Activated T-cell treated with anti-CD3 and anti-CD28 coated beads, Interleukin-2, amount 50 U/mL, for 4 hours (primary cell): ENCODE results near the gene CBR3. TPM values are rescaled to one million over a fixed set of nuclear protein-coding genes. Genes with fewer than 3 reads are reported as not detected.

Experiments used
- ATAC-seq, 2 donors: fragments of 200-7000 bp; cut with Tn5 transposase; one replicate each; pipeline ENCODE4 v1.10.0; 2021
- DNase-seq: peaks from one replicate; pipeline ENCODE4 v3.0.0-alpha.2; 2020
- H3K27me3 Mint-ChIP-seq: one replicate; pipeline ENCODE4 v1.8.0; 2021; ENCODE audit warnings: low read depth, mixed read lengths
- H3K36me3 Mint-ChIP-seq: one replicate; pipeline ENCODE4 v1.8.0; 2022; ENCODE audit warnings: mixed read lengths; ENCODE audit not compliant: insufficient read depth
- H3K4me1 Mint-ChIP-seq: one replicate; pipeline ENCODE4 v1.8.0; 2021; ENCODE audit warnings: low read depth, mixed read lengths
- H3K4me3 Mint-ChIP-seq: one replicate; pipeline ENCODE4 v1.8.0; 2021; ENCODE audit warnings: mild to moderate bottlenecking, moderate library complexity, mixed read lengths
- H3K9me3 Mint-ChIP-seq: one replicate; pipeline ENCODE4 v1.8.0; 2021; ENCODE audit warnings: mixed read lengths
- total RNA-seq, 3 donors: library from RNA; stranded (reverse); gene quantifications; one replicate each; pipeline ENCODE4 v1.2.1, GENCODE V29; 2021

CBR3 gene
- total RNA-seq, 3 donors from 2014 or later = 3.6 to 7.6 (median 6.7) TPM

DNA sequence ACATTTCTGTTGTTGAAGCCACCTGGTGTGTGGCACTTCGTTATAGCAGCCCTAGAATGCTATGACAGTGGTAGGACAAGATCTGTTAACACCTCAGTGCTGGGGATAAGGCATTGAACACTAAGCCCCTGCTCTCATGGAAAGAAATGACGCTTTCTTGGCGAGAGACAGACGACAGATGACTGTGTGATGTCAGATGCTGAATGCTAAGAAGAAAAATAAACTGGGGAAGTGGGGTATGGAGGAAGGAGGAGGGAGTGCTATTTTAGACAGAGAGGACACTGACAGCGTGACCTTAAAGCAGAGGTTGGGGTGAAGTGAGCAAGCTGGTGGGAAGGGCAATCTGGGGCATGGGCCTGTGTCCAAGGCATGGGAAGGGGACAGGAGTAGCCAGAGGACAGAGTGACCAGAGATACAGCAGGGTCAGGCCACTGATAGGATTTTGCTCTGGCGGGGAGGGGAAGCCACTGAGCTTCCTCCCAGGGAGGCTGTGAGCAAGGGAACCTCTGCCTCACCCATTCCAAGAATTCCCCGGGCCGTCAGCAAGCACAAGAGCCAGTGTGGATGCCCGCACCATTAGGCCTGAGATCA is 37.0 kb downstream of the CBR3 start:
- Mint-ChIP-seq H3K4me1 (peaks cover 16% of the 10 kb centered on the region), H3K9me3 (no peaks in the 10 kb centered on the region), H3K4me3 (no peak overlapping the region), H3K27me3 (no peaks in the 10 kb centered on the region), H3K36me3 (peaks cover 20% of the 10 kb centered on the region)
- no peak for DNase-seq
- ATAC-seq = no peak

- DNase-seq = no peak
- Mint-ChIP-seq H3K36me3 (peaks cover 9% of the 10 kb centered on the region), H3K9me3 (no peaks in the 10 kb centered on the region), H3K27me3 (no peaks in the 10 kb centered on the region), H3K4me1 (peaks cover 16% of the 10 kb centered on the region), H3K4me3 (peak overlapping the region; percentile 26)
- no peak for ATAC-seq
Measured at GRCh38 chr21:36174780-36175179, 39.9 kb downstream of the CBR3 start.

GRCh38 chr21:36175771-36176565 is 41.1 kb downstream of the CBR3 start:
- ATAC-seq (no peak), DNase-seq (no peak)
- Mint-ChIP-seq H3K36me3 (peaks cover 5% of the 10 kb centered on the region), H3K4me1 (peaks cover 16% of the 10 kb centered on the region), H3K4me3 (no peak overlapping the region), H3K27me3 (no peaks in the 10 kb centered on the region), H3K9me3 (no peaks in the 10 kb centered on the region)

GRCh38 chr21:36178349-36178748 is 43.5 kb downstream of the CBR3 start:
- no peak for DNase-seq
- Mint-ChIP-seq H3K9me3 (no peaks in the 10 kb centered on the region), H3K27me3 (no peaks in the 10 kb centered on the region), H3K4me3 (no peak overlapping the region), H3K36me3 (peaks cover 6% of the 10 kb centered on the region), H3K4me1 (peaks cover 15% of the 10 kb centered on the region)
- ATAC-seq = no peak

GRCh38 chr21:36179145-36179544 is 44.3 kb downstream of the CBR3 start:
- Mint-ChIP-seq H3K36me3 (peaks cover 6% of the 10 kb centered on the region), H3K4me3 (no peak overlapping the region), H3K4me1 (peaks cover 11% of the 10 kb centered on the region), H3K27me3 (no peaks in the 10 kb centered on the region), H3K9me3 (no peaks in the 10 kb centered on the region)
- DNase-seq (no peak), ATAC-seq (no peak)

DNA sequence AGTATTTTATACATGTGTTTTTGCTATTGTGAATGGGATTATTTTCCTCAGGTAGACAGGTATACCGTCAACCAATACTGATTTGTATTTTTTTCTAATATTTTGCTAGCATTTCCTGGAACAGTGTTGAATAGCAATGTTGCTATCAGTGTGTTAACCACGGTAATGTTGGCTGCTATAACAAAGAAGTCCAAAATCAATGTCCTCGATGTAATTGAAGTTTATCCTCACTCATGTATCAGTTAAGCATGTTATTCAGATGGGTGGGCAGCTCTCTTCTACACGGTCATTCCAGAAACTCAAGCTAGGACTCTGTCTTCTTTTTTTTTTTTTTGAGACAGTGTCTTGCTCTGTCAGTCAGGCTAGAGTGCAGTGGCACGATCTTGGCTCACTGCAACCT is 46.1 kb downstream of the CBR3 start:
- Mint-ChIP-seq H3K9me3 (no peaks in the 10 kb centered on the region), H3K4me1 (peaks cover 6% of the 10 kb centered on the region), H3K36me3 (peaks cover 11% of the 10 kb centered on the region), H3K4me3 (no peak overlapping the region), H3K27me3 (no peaks in the 10 kb centered on the region)
- ATAC-seq (no peak), DNase-seq (no peak)

- no peaks in the 10 kb centered on the region for H3K9me3 Mint-ChIP-seq
- H3K4me1 Mint-ChIP-seq = peaks cover 8% of the 10 kb centered on the region
- no peaks in the 10 kb centered on the region for H3K27me3 Mint-ChIP-seq
- ATAC-seq (no peak), DNase-seq (no peak)
- peaks cover 14% of the 10 kb centered on the region for H3K36me3 Mint-ChIP-seq
- H3K4me3 Mint-ChIP-seq = no peak overlapping the region
Measured at GRCh38 chr21:36183144-36183795, 48.4 kb downstream of the CBR3 start.

DNA sequence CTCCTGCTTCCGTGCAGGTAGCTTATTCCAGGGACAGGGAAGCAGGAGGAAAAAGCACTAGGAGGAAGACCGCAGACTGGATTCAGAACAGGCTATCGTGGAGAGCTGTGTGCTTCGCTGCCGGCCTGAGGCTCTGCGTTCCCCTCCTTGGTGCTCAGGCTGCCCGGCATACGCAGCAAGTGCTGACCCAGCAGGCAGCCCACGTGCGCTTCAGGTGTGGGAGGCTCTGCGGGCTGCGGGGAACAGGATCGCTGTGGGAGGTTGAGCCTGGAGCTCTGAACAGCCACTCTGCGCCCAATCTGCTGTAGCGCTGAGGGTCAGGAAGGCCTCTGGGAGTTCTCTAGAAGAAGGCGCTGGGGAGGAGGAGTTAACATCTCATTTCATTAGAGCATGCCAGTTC is 49.7 kb downstream of the CBR3 start:
- DNase-seq (no peak), ATAC-seq (no peak)
- Mint-ChIP-seq H3K27me3 (no peaks in the 10 kb centered on the region), H3K4me1 (peaks cover 13% of the 10 kb centered on the region), H3K9me3 (no peaks in the 10 kb centered on the region), H3K4me3 (no peak overlapping the region), H3K36me3 (peaks cover 15% of the 10 kb centered on the region)

DNA sequence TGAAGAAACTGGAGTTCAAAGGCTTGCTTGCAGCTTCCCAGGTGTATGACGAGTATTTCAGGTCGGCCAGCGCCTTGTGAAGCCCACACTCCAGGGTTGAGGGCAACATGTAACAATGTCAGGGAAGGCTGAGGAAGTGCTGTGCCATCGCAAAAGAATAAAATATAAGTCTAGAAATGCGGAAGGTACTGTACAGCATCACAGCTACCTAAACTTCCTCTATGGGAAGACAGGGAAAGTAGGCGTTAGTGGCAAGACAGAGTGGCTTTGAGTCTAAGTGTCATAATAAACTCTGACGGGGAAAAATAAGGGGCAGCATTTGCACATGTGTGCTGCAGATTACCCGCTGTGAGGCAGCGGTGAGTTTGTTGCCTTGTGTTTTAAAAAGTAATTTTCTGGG is 50.6 kb downstream of the CBR3 start:
- no peak for ATAC-seq
- Mint-ChIP-seq H3K4me3 (no peak overlapping the region), H3K9me3 (no peaks in the 10 kb centered on the region)

GRCh38 chr21:36186081-36186480 is 51.2 kb downstream of the CBR3 start:
- DNase-seq (no peak), ATAC-seq (no peak)
- no peaks in the 10 kb centered on the region for H3K9me3 Mint-ChIP-seq
- no peaks in the 10 kb centered on the region for H3K27me3 Mint-ChIP-seq
- peaks cover 21% of the 10 kb centered on the region for H3K36me3 Mint-ChIP-seq
- H3K4me1 Mint-ChIP-seq = peaks cover 13% of the 10 kb centered on the region
- H3K4me3 Mint-ChIP-seq = no peak overlapping the region

More for the DNA sequence above, 50.6 kb downstream of the CBR3 start:
- peaks cover 15% of the 10 kb centered on the region for H3K36me3 Mint-ChIP-seq
- no peak for DNase-seq
- peaks cover 13% of the 10 kb centered on the region for H3K4me1 Mint-ChIP-seq
- no peaks in the 10 kb centered on the region for H3K27me3 Mint-ChIP-seq

GRCh38 chr21:36186506-36187399 is 51.9 kb downstream of the CBR3 start:
- H3K4me3 Mint-ChIP-seq = no peak overlapping the region
- no peak for ATAC-seq
- H3K36me3 Mint-ChIP-seq = peaks cover 21% of the 10 kb centered on the region
- H3K27me3 Mint-ChIP-seq = no peaks in the 10 kb centered on the region
- H3K9me3 Mint-ChIP-seq = no peaks in the 10 kb centered on the region
- no peak for DNase-seq
- peaks cover 13% of the 10 kb centered on the region for H3K4me1 Mint-ChIP-seq

DNA sequence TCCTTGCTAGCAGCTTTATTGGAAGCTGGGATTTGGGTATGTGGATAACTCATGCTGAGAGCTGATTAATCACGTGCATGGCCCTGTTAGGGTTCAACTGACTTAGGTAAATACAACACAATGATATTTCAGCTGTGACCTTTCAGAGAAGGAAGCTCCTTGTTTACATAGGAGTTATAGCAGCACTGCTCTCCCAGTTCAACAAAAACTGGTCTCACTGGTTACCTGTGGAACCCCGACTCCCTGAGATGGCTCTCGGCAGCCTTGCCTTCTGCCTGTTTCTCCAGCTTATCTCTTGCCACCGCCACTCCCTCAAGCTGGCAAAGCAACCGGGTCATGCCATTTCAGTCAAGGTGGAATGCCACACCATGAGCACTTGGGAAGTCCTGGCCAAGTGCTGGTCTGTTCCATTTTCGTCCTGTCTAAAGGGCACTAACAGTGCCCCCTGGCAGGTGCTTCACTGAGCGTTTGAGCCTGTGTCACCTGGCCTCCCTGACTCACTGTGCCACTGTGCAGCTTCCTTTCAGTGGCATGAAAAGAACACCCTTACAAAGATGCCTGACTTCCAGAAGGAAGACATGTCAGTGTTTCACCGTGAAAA is 53.3 kb downstream of the CBR3 start:
- peaks cover 19% of the 10 kb centered on the region for H3K36me3 Mint-ChIP-seq
- H3K27me3 Mint-ChIP-seq = no peaks in the 10 kb centered on the region
- ATAC-seq (no peak), DNase-seq (no peak)
- no peak overlapping the region for H3K4me3 Mint-ChIP-seq
- H3K9me3 Mint-ChIP-seq = no peaks in the 10 kb centered on the region
- H3K4me1 Mint-ChIP-seq = peaks cover 10% of the 10 kb centered on the region

GRCh38 chr21:36188937-36189336 is 54.1 kb downstream of the CBR3 start:
- H3K4me1 Mint-ChIP-seq = peaks cover 10% of the 10 kb centered on the region
- no peaks in the 10 kb centered on the region for H3K27me3 Mint-ChIP-seq
- no peak overlapping the region for H3K4me3 Mint-ChIP-seq
- DNase-seq = no peak
- H3K9me3 Mint-ChIP-seq = no peaks in the 10 kb centered on the region
- peaks cover 19% of the 10 kb centered on the region for H3K36me3 Mint-ChIP-seq
- no peak for ATAC-seq

- Mint-ChIP-seq H3K4me1 (peaks cover 7% of the 10 kb centered on the region), H3K27me3 (no peaks in the 10 kb centered on the region), H3K4me3 (no peak overlapping the region), H3K36me3 (peaks cover 14% of the 10 kb centered on the region), H3K9me3 (no peaks in the 10 kb centered on the region)
- no peak for ATAC-seq
- no peak for DNase-seq
Measured at GRCh38 chr21:36190736-36191135, 55.9 kb downstream of the CBR3 start.
